CD8-positive, alpha-beta memory T cell (primary cell): Measurements from ENCODE around the gene SCAI. TPM values are rescaled to one million over a fixed set of nuclear protein-coding genes. Genes with fewer than 3 reads are reported as not detected.

Experiments used
- CTCF ChIA-PET: fragments of 350-600 bp; sonication (Branson Sonifier 250); formaldehyde crosslinking; loops from one replicate; lab custom pipeline; 2021; ENCODE audit warnings: antibody characterized with exemption; lab: Charles Lee
- POLR2A ChIA-PET: fragments of 350-600 bp; sonication (Branson Sonifier 250); formaldehyde crosslinking; loops from one replicate; lab custom pipeline; 2021; ENCODE audit warnings: antibody characterized with exemption; lab: Charles Lee
- DNase-seq, 5 donors: peaks; one replicate each; pipeline versions ENCODE4 v3.0.0 to v3.0.0-alpha.2; 2020 to 2022; ENCODE audit warnings: mixed read lengths in 1 of 5
- H3K27ac ChIP-seq: one replicate; pipeline ENCODE4 v1.7.0; 2013; ENCODE audit warnings: low read depth, mild to moderate bottlenecking, low read length, moderate library complexity
- H3K27me3 ChIP-seq: 2 replicates; pipeline ENCODE4 v1.7.0; 2013; ENCODE audit warnings: low read length, mild to moderate bottlenecking; ENCODE audit not compliant: insufficient read depth, poor library complexity, severe bottlenecking
- H3K36me3 ChIP-seq: 2 replicates; pipeline ENCODE4 v1.7.0; 2013; ENCODE audit warnings: mild to moderate bottlenecking, low read length, moderate library complexity; ENCODE audit not compliant: insufficient read depth
- H3K4me1 ChIP-seq: 2 replicates; pipeline ENCODE4 v1.7.0; 2013; ENCODE audit warnings: mild to moderate bottlenecking, low read length, moderate library complexity; ENCODE audit not compliant: insufficient read depth
- H3K4me3 ChIP-seq: 2 replicates; pipeline ENCODE4 v1.7.0; 2013; ENCODE audit warnings: mild to moderate bottlenecking, low read length
- H3K9me3 ChIP-seq: 2 replicates; pipeline ENCODE4 v1.7.0; 2013; ENCODE audit warnings: mild to moderate bottlenecking, low read length
- H3K27ac Mint-ChIP-seq, 8 donors: one replicate each; pipeline ENCODE4 v1.8.0; 2020 to 2021; ENCODE audit warnings: mixed read lengths in 8 of 8, mild to moderate bottlenecking in 6 of 8, inconsistent platforms in 3 of 8, moderate library complexity in 3 of 8
- H3K27me3 Mint-ChIP-seq, 2 donors: one replicate each; pipeline ENCODE4 v1.8.0; 2020 to 2021; ENCODE audit warnings: mixed read lengths in 2 of 2, mild to moderate bottlenecking in 1 of 2, moderate library complexity in 1 of 2
- H3K36me3 Mint-ChIP-seq, 3 donors: one replicate each; pipeline ENCODE4 v1.8.0; 2020 to 2021; ENCODE audit warnings: mixed read lengths in 3 of 3, inconsistent platforms in 1 of 3, mild to moderate bottlenecking in 1 of 3
- H3K4me1 Mint-ChIP-seq, 3 donors: one replicate each; pipeline ENCODE4 v1.8.0; 2020 to 2021; ENCODE audit warnings: mixed read lengths in 3 of 3, inconsistent platforms in 1 of 3, mild to moderate bottlenecking in 1 of 3
- H3K4me3 Mint-ChIP-seq, 7 donors: one replicate each; pipeline ENCODE4 v1.8.0; 2020 to 2021; ENCODE audit warnings: mixed read lengths in 7 of 7, mild to moderate bottlenecking in 6 of 7, moderate library complexity in 4 of 7, inconsistent platforms in 2 of 7
- H3K9me3 Mint-ChIP-seq, 5 donors: one replicate each; pipeline ENCODE4 v1.8.0; 2020 to 2022; ENCODE audit warnings: mixed read lengths in 5 of 5, mild to moderate bottlenecking in 3 of 5, moderate library complexity in 2 of 5, inconsistent platforms in 1 of 5
- polyA plus RNA-seq: library from polyadenylated mRNA; unstranded; fragments of 300-500 nt; fragmentation: Illumina TruSeq; gene quantifications from one replicate; pipeline ENCODE4 v1.2.3, GENCODE V29; 2021
- total RNA-seq, 2 experiments: library from RNA; stranded (reverse); gene quantifications; one replicate each; pipeline ENCODE4 v1.2.3, GENCODE V29; 2021

The SCAI gene
- total and polyA plus RNA-seq, 3 experiments from 2014 or later: 0.72 to 8.5 (median 8.3) TPM

GRCh38 chr9:125079931-125080330, 63.4 kb downstream of the SCAI start:
- H3K27ac Mint-ChIP-seq: peak overlapping the region in 1 of 8 donors; percentile 74
- ChIA-PET CTCF (no interaction called here), POLR2A (no interaction called here)
- no peaks in the 10 kb centered on the region for H3K27me3 ChIP-seq
- no peaks in the 10 kb centered on the region for H3K4me1 ChIP-seq
- H3K36me3 Mint-ChIP-seq: peaks cover 18 to 29% (median 29%) of the 10 kb centered on the region in 3 donors
- H3K27me3 Mint-ChIP-seq: no peaks in the 10 kb centered on the region
- no peaks in the 10 kb centered on the region for H3K36me3 ChIP-seq
- H3K9me3 Mint-ChIP-seq: peaks cover 4 to 21% (median 15%) of the 10 kb centered on the region in 5 donors
- H3K27ac ChIP-seq: no peak overlapping the region
- H3K4me3 Mint-ChIP-seq: no peak overlapping the region
- H3K4me1 Mint-ChIP-seq: peaks cover 0 to 4% (median 0%) of the 10 kb centered on the region in 3 donors
- H3K9me3 ChIP-seq: no peaks in the 10 kb centered on the region
- no peak for DNase-seq
- H3K4me3 ChIP-seq: no peak overlapping the region

GRCh38 chr9:125075997-125076396, 67.3 kb downstream of the SCAI start:
- no peak overlapping the region for H3K27ac ChIP-seq
- Mint-ChIP-seq H3K27me3 (no peaks in the 10 kb centered on the region), H3K36me3 (peaks cover 6 to 16% (median 8%) of the 10 kb centered on the region in 3 donors), H3K9me3 (peaks cover 0 to 4% (median 2%) of the 10 kb centered on the region in 5 donors), H3K27ac (no peak overlapping the region), H3K4me3 (no peak overlapping the region), H3K4me1 (peaks cover 0 to 3% (median 0%) of the 10 kb centered on the region in 3 donors)
- H3K4me3 ChIP-seq: no peak overlapping the region
- no peaks in the 10 kb centered on the region for H3K9me3 ChIP-seq
- ChIA-PET POLR2A (no interaction called here), CTCF (no interaction called here)
- no peaks in the 10 kb centered on the region for H3K27me3 ChIP-seq
- no peaks in the 10 kb centered on the region for H3K36me3 ChIP-seq
- H3K4me1 ChIP-seq: no peaks in the 10 kb centered on the region
- no peak for DNase-seq

GRCh38 chr9:125074976-125075375, 68.4 kb downstream of the SCAI start:
- Mint-ChIP-seq H3K27ac (no peak overlapping the region), H3K36me3 (peaks cover 0 to 8% (median 6%) of the 10 kb centered on the region in 3 donors), H3K4me1 (no peaks in the 10 kb centered on the region), H3K4me3 (no peak overlapping the region), H3K27me3 (no peaks in the 10 kb centered on the region), H3K9me3 (no peaks in the 10 kb centered on the region)
- Histone ChIP-seq H3K4me3 (no peak overlapping the region), H3K27me3 (no peaks in the 10 kb centered on the region), H3K27ac (no peak overlapping the region), H3K4me1 (no peaks in the 10 kb centered on the region), H3K9me3 (no peaks in the 10 kb centered on the region), H3K36me3 (no peaks in the 10 kb centered on the region)
- DNase-seq: no peak
- CTCF ChIA-PET: no interaction called here
- POLR2A ChIA-PET: no interaction called here

- H3K27ac ChIP-seq: no peak overlapping the region
- CTCF ChIA-PET: no interaction called here
- H3K36me3 ChIP-seq: no peaks in the 10 kb centered on the region
- Mint-ChIP-seq H3K4me1 (peaks cover 0 to 2% (median 1%) of the 10 kb centered on the region in 3 donors), H3K9me3 (peaks cover 0 to 3% (median 0%) of the 10 kb centered on the region in 5 donors), H3K27ac (peak overlapping the region in 6 of 8 donors; percentile 1 to 59 (median 8)), H3K4me3 (no peak overlapping the region), H3K27me3 (no peaks in the 10 kb centered on the region), H3K36me3 (peaks cover 0 to 5% (median 4%) of the 10 kb centered on the region in 3 donors)
- POLR2A ChIA-PET: no interaction called here
- no peaks in the 10 kb centered on the region for H3K9me3 ChIP-seq
- no peak overlapping the region for H3K4me3 ChIP-seq
- no peaks in the 10 kb centered on the region for H3K4me1 ChIP-seq
- H3K27me3 ChIP-seq: no peaks in the 10 kb centered on the region
- DNase-seq: no peak
These were observed 76.3 kb downstream of the SCAI start for GRCh38 chr9:125066839-125067619.

GRCh38 chr9:125061391-125061790, 81.9 kb downstream of the SCAI start:
- CTCF ChIA-PET: no interaction called here
- Histone ChIP-seq H3K9me3 (no peaks in the 10 kb centered on the region), H3K27me3 (no peaks in the 10 kb centered on the region), H3K4me1 (no peaks in the 10 kb centered on the region), H3K27ac (no peak overlapping the region), H3K36me3 (no peaks in the 10 kb centered on the region), H3K4me3 (no peak overlapping the region)
- peak overlapping the region in 1 of 8 donors; percentile 64 for H3K27ac Mint-ChIP-seq
- peaks cover 0 to 3% (median 0%) of the 10 kb centered on the region in 5 donors for H3K9me3 Mint-ChIP-seq
- H3K36me3 Mint-ChIP-seq: peaks cover 4 to 26% (median 6%) of the 10 kb centered on the region in 3 donors
- no peaks in the 10 kb centered on the region for H3K27me3 Mint-ChIP-seq
- H3K4me1 Mint-ChIP-seq: peaks cover 0 to 2% (median 0%) of the 10 kb centered on the region in 3 donors
- no peak for DNase-seq
- POLR2A ChIA-PET: no interaction called here
- no peak overlapping the region for H3K4me3 Mint-ChIP-seq

- Histone ChIP-seq H3K36me3 (no peaks in the 10 kb centered on the region), H3K4me3 (no peak overlapping the region), H3K27ac (no peak overlapping the region), H3K4me1 (no peaks in the 10 kb centered on the region), H3K27me3 (no peaks in the 10 kb centered on the region), H3K9me3 (no peaks in the 10 kb centered on the region)
- H3K4me3 Mint-ChIP-seq: no peak overlapping the region
- POLR2A ChIA-PET: no interaction called here
- H3K4me1 Mint-ChIP-seq: no peaks in the 10 kb centered on the region
- DNase-seq: no peak
- H3K36me3 Mint-ChIP-seq: peaks cover 0 to 29% (median 9%) of the 10 kb centered on the region in 3 donors
- CTCF ChIA-PET: no interaction called here
- no peak overlapping the region for H3K27ac Mint-ChIP-seq
- H3K27me3 Mint-ChIP-seq: no peaks in the 10 kb centered on the region
- no peaks in the 10 kb centered on the region for H3K9me3 Mint-ChIP-seq
These were observed 93.9 kb downstream of the SCAI start for GRCh38 chr9:125049212-125050049.

- Mint-ChIP-seq H3K9me3 (no peaks in the 10 kb centered on the region), H3K27ac (no peak overlapping the region), H3K27me3 (no peaks in the 10 kb centered on the region), H3K4me3 (no peak overlapping the region), H3K36me3 (peaks cover 0 to 18% (median 6%) of the 10 kb centered on the region in 3 donors), H3K4me1 (peaks cover 0 to 4% (median 0%) of the 10 kb centered on the region in 3 donors)
- H3K27ac ChIP-seq: no peak overlapping the region
- no peaks in the 10 kb centered on the region for H3K9me3 ChIP-seq
- no peaks in the 10 kb centered on the region for H3K27me3 ChIP-seq
- no peak for DNase-seq
- no peaks in the 10 kb centered on the region for H3K4me1 ChIP-seq
- ChIA-PET CTCF (no interaction called here), POLR2A (interaction anchor here (0.6 kb wide), 1 partner anchor 41 kb away, joined by 5 read pairs; no protein-coding TSS in a partner anchor)
- H3K4me3 ChIP-seq: no peak overlapping the region
- no peaks in the 10 kb centered on the region for H3K36me3 ChIP-seq
These were observed 99.7 kb downstream of the SCAI start for GRCh38 chr9:125043631-125044030.

GRCh38 chr9:125043148-125043547, 100.2 kb downstream of the SCAI start:
- CTCF ChIA-PET: no interaction called here

More at GRCh38 chr9:125043148-125043547, 100.2 kb downstream of the SCAI start:
- H3K27ac Mint-ChIP-seq: no peak overlapping the region
- Histone ChIP-seq H3K4me1 (no peaks in the 10 kb centered on the region), H3K27ac (no peak overlapping the region), H3K36me3 (no peaks in the 10 kb centered on the region), H3K9me3 (no peaks in the 10 kb centered on the region), H3K4me3 (no peak overlapping the region), H3K27me3 (no peaks in the 10 kb centered on the region)
- no peaks in the 10 kb centered on the region for H3K9me3 Mint-ChIP-seq
- no peaks in the 10 kb centered on the region for H3K27me3 Mint-ChIP-seq
- DNase-seq: no peak
- no peak overlapping the region for H3K4me3 Mint-ChIP-seq
- H3K36me3 Mint-ChIP-seq: peaks cover 0 to 15% (median 9%) of the 10 kb centered on the region in 3 donors
- H3K4me1 Mint-ChIP-seq: peaks cover 0 to 4% (median 0%) of the 10 kb centered on the region in 3 donors
- POLR2A ChIA-PET: no interaction called here
